Hepatocyte (in vitro differentiated cells): ENCODE measurements around the gene HNF4A. TPM values are rescaled to one million over a fixed set of nuclear protein-coding genes. Genes with fewer than 3 reads are reported as not detected.
A peak's percentile ranks its signal among the peaks of the same experiment; 100 is the strongest.

Experiments
- DNase-seq: peaks from one replicate; pipeline ENCODE4 v3.0.0-alpha.2; 2016; ENCODE audit warnings: low spot score
- H2AFZ ChIP-seq: fragments of 200-600 bp; sonication (generic); 2 replicates; pipeline ENCODE4 v1.6.0; 2016; ENCODE audit warnings: antibody characterized with exemption, mild to moderate bottlenecking
- H3K27ac ChIP-seq: fragments of 200-600 bp; sonication (generic); 2 replicates; pipeline ENCODE4 v1.5.1; 2016; ENCODE audit warnings: mild to moderate bottlenecking
- H3K27me3 ChIP-seq: fragments of 200-600 bp; sonication (generic); 2 replicates; pipeline ENCODE4 v1.6.1; 2016
- H3K36me3 ChIP-seq: fragments of 200-600 bp; sonication (generic); replicated peaks from 2 replicates; pipeline ENCODE4 v1.5.1; 2016; ENCODE audit warnings: low read depth; ENCODE audit not compliant: insufficient read depth
- H3K4me1 ChIP-seq: fragments of 200-600 bp; sonication (generic); 2 replicates; pipeline ENCODE4 v1.5.1; 2016; ENCODE audit warnings: mild to moderate bottlenecking, moderate library complexity; ENCODE audit not compliant: insufficient read depth
- H3K4me2 ChIP-seq: fragments of 200-600 bp; sonication (generic); 2 replicates; pipeline ENCODE4 v1.6.0; 2016
- H3K4me3 ChIP-seq: fragments of 200-600 bp; sonication (generic); 2 replicates; pipeline ENCODE4 v1.5.1; 2016; ENCODE audit warnings: mild to moderate bottlenecking
- H3K79me2 ChIP-seq: fragments of 200-600 bp; sonication (generic); 2 replicates; pipeline ENCODE4 v1.6.0; 2017; ENCODE audit warnings: mild to moderate bottlenecking
- H3K9me2 ChIP-seq: fragments of 200-600 bp; sonication (generic); replicated peaks from 2 replicates; pipeline ENCODE4 v1.6.0; 2017; ENCODE audit warnings: mild to moderate bottlenecking; ENCODE audit not compliant: insufficient read depth
- H3K9me3 ChIP-seq: fragments of 200-600 bp; sonication (generic); 2 replicates; pipeline ENCODE4 v1.5.1; 2016; ENCODE audit warnings: low read depth, mild to moderate bottlenecking
- H4K20me1 ChIP-seq: fragments of 200-600 bp; sonication (generic); 2 replicates; pipeline ENCODE4 v1.6.0; 2016; ENCODE audit warnings: mild to moderate bottlenecking; ENCODE audit not compliant: insufficient read depth, poor library complexity, severe bottlenecking
- EZH2 ChIP-seq: fragments of 200-600 bp; sonication (generic); IDR thresholded peaks from 2 replicates; pipeline ENCODE4 v1.6.1; 2016; ENCODE audit warnings: antibody characterized with exemption, mild to moderate bottlenecking, borderline replicate concordance
- EZH2phosphoT487 ChIP-seq: fragments of 200-600 bp; sonication (generic); IDR thresholded peaks from one replicate; pipeline ENCODE4 v1.6.1; 2018; ENCODE audit warnings: antibody characterized with exemption, mild to moderate bottlenecking, low read depth, moderate library complexity; ENCODE audit not compliant: unreplicated experiment, severe bottlenecking
- WGBS: methylation state at CpG from one replicate; pipeline ENCODE4 v1.1.6; 2016; ENCODE audit warnings: low lambda C conversion rate; ENCODE audit errors: missing lambda C conversion rate; 5-methylcytosine and 5-hydroxymethylcytosine counted together
- polyA plus RNA-seq: library from polyadenylated mRNA; unstranded; fragments of >200 nt; fragmentation: Nextera tagmentation; extraction: Ambion mirVana; gene quantifications from 2 replicates; pipeline ENCODE4 v1.2.1, GENCODE V29; 2016
- total RNA-seq: library from RNA; depleted of rRNA; stranded (reverse); fragments of >200 nt; gene quantifications from 2 replicates; pipeline ENCODE4 v1.2.3, GENCODE V29; 2014
- TF ChIP-seq, protein P1 (sequence below): fragments of 200-600 bp; sonication (generic); IDR thresholded peaks from 2 replicates; pipeline ENCODE4 v1.5.1; 2016; ENCODE audit warnings: antibody characterized with exemption, mild to moderate bottlenecking; ENCODE audit not compliant: poor library complexity

The HNF4A gene
- total and polyA plus RNA-seq, 2 experiments from 2014 or later, result 38.2 to 88.0 TPM

DNA sequence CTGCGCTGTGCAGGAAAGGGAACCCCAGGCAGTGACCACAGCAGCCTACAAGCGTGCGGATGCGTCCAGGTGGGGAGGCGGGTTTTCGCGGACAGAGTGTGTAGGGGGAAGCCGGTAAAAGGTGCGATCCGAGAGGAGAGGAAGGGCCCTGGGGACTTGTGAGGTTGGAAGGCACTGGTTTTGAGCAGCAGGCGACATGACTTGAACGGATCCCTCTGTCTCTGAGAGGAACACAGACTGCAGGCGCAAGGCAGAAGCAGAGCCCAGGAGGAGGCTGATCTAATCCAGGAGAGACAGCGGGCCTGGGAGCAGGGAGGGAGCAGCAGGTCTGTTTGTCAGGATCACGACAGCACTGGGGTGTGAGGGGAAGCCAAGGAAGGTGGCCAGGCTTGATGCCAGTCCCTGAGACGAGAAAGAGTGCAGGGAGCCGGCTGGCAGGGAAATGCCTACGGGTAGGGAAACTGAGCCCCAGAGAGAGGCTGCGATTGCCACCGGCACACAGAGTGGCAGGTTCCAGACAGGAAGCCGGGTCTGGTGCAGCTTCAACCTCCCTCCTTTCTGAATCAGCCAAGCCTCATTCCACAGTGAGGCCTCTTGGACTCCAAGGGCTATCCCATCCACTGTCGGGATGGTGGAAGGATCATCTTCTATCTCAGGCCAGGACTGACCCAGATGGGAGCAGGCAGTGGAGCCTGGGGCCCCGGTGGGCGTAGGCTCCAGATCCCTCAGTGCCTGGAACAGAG lies 57.1 kb downstream of the HNF4A start:
- Histone ChIP-seq H3K9me3 (no peaks in the 10 kb centered on the region), H3K36me3 (no peaks in the 10 kb centered on the region), H3K27me3 (no peaks in the 10 kb centered on the region), H3K27ac (peak overlapping the region; percentile 68), H3K79me2 (peaks cover 4% of the 10 kb centered on the region), H3K4me3 (no peak overlapping the region), H3K4me2 (no peak overlapping the region), H3K9me2 (no peaks in the 10 kb centered on the region), H3K4me1 (peaks cover 53% of the 10 kb centered on the region), H4K20me1 (no peaks in the 10 kb centered on the region), H2AFZ (no peak overlapping the region)
- TF ChIP-seq EZH2phosphoT487 (no peak), EZH2 (no peak)
- TF ChIP-seq, protein P1, sequence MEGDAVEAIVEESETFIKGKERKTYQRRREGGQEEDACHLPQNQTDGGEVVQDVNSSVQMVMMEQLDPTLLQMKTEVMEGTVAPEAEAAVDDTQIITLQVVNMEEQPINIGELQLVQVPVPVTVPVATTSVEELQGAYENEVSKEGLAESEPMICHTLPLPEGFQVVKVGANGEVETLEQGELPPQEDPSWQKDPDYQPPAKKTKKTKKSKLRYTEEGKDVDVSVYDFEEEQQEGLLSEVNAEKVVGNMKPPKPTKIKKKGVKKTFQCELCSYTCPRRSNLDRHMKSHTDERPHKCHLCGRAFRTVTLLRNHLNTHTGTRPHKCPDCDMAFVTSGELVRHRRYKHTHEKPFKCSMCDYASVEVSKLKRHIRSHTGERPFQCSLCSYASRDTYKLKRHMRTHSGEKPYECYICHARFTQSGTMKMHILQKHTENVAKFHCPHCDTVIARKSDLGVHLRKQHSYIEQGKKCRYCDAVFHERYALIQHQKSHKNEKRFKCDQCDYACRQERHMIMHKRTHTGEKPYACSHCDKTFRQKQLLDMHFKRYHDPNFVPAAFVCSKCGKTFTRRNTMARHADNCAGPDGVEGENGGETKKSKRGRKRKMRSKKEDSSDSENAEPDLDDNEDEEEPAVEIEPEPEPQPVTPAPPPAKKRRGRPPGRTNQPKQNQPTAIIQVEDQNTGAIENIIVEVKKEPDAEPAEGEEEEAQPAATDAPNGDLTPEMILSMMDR, result no peak
- 75% methylated on average over 24 of the region's 24 CpGs for WGBS
- no peak for DNase-seq

DNA sequence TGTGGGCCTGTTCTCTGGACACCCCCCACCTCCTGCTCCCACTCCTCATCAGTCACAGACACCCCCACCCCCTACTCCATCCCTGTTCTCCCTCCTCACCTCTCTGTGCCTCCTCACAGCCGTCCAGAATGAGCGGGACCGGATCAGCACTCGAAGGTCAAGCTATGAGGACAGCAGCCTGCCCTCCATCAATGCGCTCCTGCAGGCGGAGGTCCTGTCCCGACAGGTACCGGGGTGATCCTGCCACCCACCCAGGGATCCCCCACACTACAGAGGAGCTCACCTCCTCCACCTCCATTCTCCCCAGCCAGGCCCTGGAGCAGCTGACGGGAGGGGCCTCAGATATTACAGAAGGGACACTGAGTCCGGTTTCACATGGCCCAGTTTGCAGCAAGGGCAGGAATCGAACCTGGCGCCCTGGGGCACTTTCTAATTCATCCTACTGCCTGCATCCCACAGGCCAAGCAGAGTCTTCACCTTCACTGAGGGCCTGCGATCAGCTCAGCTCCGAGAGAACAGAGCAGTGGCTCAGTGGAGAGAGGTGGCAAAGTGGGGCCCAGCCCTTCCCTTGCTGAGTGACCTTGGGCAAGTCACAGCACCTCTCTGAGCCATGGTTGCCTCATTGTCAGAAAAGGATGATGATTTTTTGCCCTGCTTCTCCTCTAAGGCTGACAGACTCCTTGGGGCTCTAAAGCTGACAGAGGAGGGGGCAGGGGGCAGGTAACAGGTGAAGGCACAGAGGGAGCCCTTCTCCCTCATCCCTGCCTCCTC lies 58.3 kb downstream of the HNF4A start:
- no peak overlapping the region for H3K4me3 ChIP-seq
- TF ChIP-seq, protein P1, result no peak
- no peak for TF ChIP-seq EZH2
- TF ChIP-seq EZH2phosphoT487, result no peak
- H4K20me1 ChIP-seq, result no peaks in the 10 kb centered on the region
- peak overlapping the region; percentile 74 for H3K27ac ChIP-seq
- WGBS, result 94% methylated on average over 14 of the region's 14 CpGs
- H3K36me3 ChIP-seq, result no peaks in the 10 kb centered on the region
- H3K9me3 ChIP-seq, result no peaks in the 10 kb centered on the region
- DNase-seq, result no peak
- peaks cover 4% of the 10 kb centered on the region for H3K79me2 ChIP-seq
- peaks cover 41% of the 10 kb centered on the region for H3K4me1 ChIP-seq
- H2AFZ ChIP-seq, result no peak overlapping the region
- H3K9me2 ChIP-seq, result no peaks in the 10 kb centered on the region
- H3K27me3 ChIP-seq, result no peaks in the 10 kb centered on the region
- no peak overlapping the region for H3K4me2 ChIP-seq

DNA sequence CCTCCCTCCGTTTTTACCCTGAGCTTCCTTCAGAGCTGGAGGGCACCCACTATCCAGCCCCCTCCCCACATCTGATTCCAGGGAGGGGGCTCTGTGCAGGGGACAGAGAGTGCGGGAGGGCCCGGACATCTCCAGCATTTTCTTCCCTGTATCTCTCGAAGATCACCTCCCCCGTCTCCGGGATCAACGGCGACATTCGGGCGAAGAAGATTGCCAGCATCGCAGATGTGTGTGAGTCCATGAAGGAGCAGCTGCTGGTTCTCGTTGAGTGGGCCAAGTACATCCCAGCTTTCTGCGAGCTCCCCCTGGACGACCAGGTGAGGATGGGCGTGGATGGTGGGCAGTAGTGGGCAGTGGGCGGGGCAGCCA lies 58.8 kb downstream of the HNF4A start:
- Histone ChIP-seq H3K4me2 (no peak overlapping the region), H2AFZ (no peak overlapping the region), H3K27ac (peak overlapping the region; percentile 74), H3K36me3 (no peaks in the 10 kb centered on the region), H4K20me1 (no peaks in the 10 kb centered on the region), H3K79me2 (peaks cover 4% of the 10 kb centered on the region), H3K4me1 (peaks cover 36% of the 10 kb centered on the region), H3K9me2 (no peaks in the 10 kb centered on the region), H3K4me3 (no peak overlapping the region), H3K9me3 (no peaks in the 10 kb centered on the region), H3K27me3 (no peaks in the 10 kb centered on the region)
- DNase-seq, result no peak
- WGBS, result 93% methylated on average over 16 of the region's 16 CpGs
- TF ChIP-seq, protein P1, result no peak
- TF ChIP-seq EZH2phosphoT487, result no peak
- TF ChIP-seq EZH2, result no peak
